K562 (cell line): ENCODE data around the gene TMEM114.

Experiments
- BHLHE40 ChIP-seq: IDR thresholded peaks from 2 replicates; pipeline ENCODE4 v1.6.1; 2011; ENCODE audit warnings: low read length, improper control_type of control experiment
- ZNF280B ChIP-seq: fragments of 250-450 bp; sonication (Bioruptor Pico); IDR thresholded peaks from 2 replicates; pipeline ENCODE4 v1.5.1; 2021; ENCODE audit warnings: mild to moderate bottlenecking
- ZNF76 ChIP-seq: fragments of 250-450 bp; sonication (Bioruptor Pico); IDR thresholded peaks from 2 replicates; pipeline ENCODE4 v1.4.0; 2020; ENCODE audit warnings: mild to moderate bottlenecking, moderate library complexity, borderline replicate concordance

DNA sequence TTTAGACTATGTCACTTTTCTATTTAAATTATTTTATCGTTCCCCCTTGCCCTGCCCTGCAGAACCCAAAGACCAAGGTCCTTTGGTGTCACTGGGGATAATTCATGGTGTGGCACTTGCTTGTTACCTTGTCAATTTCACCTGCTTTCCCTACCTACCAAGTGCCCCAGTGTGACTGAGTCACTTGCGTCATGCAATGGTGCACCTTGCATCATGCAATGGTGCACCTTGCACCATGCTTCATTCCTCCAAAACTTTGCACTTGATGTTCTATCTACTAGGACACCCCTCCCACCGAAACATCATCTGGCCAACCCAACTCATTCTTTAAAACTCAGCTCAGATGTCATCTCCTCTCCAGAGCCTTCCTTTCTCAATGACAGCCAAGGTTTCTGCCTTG lies 47.1 kb downstream of the TMEM114 start:
- no peak for TF ChIP-seq BHLHE40
- TF ChIP-seq ZNF76 (CRISPR knock-in tag), result no peak
- TF ChIP-seq ZNF280B (CRISPR knock-in tag), result no peak
